ENCODE results near the gene TECRL.

TECRL gene

DNA sequence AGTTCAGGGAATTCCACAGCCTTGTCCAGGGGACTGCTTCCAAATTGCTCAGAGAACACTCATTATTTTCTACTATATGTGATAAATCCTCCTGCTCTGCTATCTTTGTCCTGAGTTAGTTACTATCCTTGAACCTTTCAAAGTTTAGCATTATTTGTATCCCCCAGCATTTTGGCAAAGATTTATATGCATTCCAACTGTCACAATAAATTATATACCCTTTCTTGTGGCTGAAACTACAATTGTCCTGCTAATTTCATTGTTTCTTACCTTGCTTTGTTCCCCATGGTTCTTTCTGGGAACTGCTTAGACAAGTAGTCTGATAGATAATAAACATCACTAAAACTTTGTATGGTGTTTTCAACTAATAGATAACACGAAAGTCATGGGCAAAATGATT lies 40.5 kb downstream of the TECRL start:
- in situ Hi-C loops (cut with HindIII; ENCODE audit: low pct_unique_long_range_greater_than_20kb, low sequenced_read_pairs) = no loop called here
- DNase-seq (ENCODE audit: low read depth in 1 of 2, low spot score in 1 of 2) = no peak
- no peak for TF ChIP-seq JUND (IDR thresholded peaks at IDR 0.05; ENCODE audit: low read depth)

DNA sequence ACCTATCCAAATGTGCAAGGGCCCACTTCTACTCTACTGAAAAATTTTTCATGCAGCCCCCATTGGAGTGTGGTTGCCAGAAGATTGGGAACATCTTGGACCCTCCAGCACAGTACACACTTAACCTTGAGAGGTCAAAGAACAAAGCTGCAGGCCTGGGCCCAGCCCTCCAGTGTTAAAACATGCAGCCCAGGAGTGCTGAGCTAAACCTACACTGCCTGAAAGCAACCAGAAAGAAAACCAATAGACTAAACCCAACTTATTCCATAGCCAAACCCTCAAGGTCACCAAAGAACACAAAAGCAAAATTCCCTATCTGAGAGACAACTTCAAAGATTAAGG lies 47.9 kb downstream of the TECRL start:
- DNase-seq (ENCODE audit: low read depth in 1 of 2, low spot score in 1 of 2) = no peak
- TF ChIP-seq JUND (IDR thresholded peaks at IDR 0.05; ENCODE audit: low read depth) = no peak
- in situ Hi-C loops (cut with HindIII; ENCODE audit: low pct_unique_long_range_greater_than_20kb, low sequenced_read_pairs) = no loop called here

DNA sequence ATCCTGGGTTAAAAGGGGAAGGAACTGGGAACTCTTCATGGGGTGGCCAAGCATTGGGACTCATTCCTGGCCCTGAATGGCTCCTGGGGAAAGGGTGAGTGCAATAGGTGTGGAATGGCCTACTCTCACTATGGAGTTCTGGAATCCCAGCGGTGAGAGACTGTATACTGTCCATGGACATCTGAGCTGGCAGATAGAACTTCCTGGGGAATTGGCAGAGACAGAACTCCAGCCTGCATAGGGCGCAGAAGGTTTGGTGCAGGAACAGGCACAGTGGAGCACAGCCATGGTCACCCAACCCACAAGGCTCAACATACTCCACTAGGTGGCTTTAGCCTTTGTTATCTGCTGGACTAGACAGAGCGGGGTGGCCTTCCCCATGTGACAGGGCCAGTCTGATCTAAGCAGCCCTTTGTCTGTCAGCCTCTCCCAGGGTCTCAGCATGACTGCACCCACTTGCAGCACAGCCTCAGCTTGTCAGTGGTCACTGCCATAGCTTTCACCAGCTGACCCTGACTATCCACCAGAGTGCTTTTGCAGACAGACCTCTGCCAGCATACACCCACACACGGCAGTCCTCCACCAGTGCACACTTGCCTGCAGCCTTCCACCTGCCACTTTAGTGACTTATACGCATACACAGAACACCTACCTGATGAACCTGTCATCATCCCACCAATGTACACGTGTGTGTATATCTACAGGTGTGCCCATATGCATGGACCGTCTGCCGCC lies 48.4 kb downstream of the TECRL start:
- TF ChIP-seq JUND (IDR thresholded peaks at IDR 0.05; ENCODE audit: low read depth) = no peak
- no peak for DNase-seq (ENCODE audit: low read depth in 1 of 2, low spot score in 1 of 2)
- in situ Hi-C loops (cut with HindIII; ENCODE audit: low pct_unique_long_range_greater_than_20kb, low sequenced_read_pairs) = no loop called here

DNA sequence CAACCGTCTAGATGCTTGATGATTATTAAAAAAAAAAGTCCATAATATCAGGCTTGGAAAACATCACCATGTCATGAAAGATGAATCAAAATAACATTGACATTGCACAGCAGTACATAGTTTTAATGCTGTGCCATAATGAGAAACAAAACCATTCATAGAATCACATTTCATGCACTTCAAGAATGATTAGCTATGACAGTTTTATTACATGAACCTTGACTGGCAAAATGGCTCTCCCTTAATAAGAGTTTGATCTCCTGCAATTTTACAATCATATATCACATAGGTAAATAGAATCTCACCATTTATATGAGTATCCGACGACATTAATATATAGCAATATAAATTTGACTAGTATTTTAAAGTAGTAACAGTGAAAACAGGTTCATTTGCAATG lies 49.8 kb downstream of the TECRL start:
- no peak for TF ChIP-seq JUND (IDR thresholded peaks at IDR 0.05; ENCODE audit: low read depth)
- in situ Hi-C loops (cut with HindIII; ENCODE audit: low pct_unique_long_range_greater_than_20kb, low sequenced_read_pairs) = no loop called here
- DNase-seq (ENCODE audit: low read depth in 1 of 2, low spot score in 1 of 2) = no peak

DNA sequence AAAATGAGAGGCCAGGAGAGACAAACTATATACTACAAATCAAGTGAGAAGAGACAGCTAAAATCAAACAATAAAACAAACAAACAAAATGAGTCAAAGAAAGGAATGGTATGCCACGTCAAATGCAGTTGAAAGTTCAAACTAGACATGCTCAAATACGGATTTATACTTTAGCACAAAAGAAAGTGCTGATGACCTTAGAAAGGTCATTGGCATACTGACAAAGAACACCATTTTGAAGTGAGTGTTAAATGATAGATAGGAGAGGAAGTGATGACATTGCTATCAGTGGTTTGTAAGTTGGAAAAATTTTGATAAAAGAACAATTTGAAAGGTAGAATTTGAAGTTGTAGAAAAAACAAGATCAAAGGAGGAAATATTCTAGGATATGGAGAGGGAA lies 55.3 kb downstream of the TECRL start:
- in situ Hi-C loops (cut with HindIII; ENCODE audit: low pct_unique_long_range_greater_than_20kb, low sequenced_read_pairs) = no loop called here
- DNase-seq (ENCODE audit: low read depth in 1 of 2, low spot score in 1 of 2) = no peak
- TF ChIP-seq JUND (IDR thresholded peaks at IDR 0.05; ENCODE audit: low read depth) = no peak

DNA sequence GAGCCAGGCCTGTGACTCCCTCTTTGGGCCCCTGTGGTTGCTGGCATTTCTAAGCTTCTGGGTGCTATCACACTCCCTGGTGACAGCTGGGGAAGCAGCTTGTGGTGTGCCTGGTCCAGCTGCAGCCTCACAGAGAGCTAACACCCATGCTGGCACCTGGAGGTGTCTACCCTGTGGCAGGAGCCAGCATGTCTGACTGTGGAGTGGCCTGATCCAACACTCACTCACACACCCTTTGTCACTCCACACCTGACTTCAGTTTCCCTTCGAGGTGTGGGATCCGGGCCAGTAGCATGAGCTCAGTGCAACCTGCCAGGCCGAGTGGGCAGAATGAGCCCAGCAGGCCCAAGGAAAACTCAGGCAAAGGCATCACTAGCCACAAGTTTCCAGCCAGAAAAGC lies 67.5 kb downstream of the TECRL start:
- DNase-seq (ENCODE audit: low read depth in 1 of 2, low spot score in 1 of 2) = no peak
- no peak for TF ChIP-seq JUND (IDR thresholded peaks at IDR 0.05; ENCODE audit: low read depth)
- in situ Hi-C loops (cut with HindIII; ENCODE audit: low pct_unique_long_range_greater_than_20kb, low sequenced_read_pairs) = no loop called here

DNA sequence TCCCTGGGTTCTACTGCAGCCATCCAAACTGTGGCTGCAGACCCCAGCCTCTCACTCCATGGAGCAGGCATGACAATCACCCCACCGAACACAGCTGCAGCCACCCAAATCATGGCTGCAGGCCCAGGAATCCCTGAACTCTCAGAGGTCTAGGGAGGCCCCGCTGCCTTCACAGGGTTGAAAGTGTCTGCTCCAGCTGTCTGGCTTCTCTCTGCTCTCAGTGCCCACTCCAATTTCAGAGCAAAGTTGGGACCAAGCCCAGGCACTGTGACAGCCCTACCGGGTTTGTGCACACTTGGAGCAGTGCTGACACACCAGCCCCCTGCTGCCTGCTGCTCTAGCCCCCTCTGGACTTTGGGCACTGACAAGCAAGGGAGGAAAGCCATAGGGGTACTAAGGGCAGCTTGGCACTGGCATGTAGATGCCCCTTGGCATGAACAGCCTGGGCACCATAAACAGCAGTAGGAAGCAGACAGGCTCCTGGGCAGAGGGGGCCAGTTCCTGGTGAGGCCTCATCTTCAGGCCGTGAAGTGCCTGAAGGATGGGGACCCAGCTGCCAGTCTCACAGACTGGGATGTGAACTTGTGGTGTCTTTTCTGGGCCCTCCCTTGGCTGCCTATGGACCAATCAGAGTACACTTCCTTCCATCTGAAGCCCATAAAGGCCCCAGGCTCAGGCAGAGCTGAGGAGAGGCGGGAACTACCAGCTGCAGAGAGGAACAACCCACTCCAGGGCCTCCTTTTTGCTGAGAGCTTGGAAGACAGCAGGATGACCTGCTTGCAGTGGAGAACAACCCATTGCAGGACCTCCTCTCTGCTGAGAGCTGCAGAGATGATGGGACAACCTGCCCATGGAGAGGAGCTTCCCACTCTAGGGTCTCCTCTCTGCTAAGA lies 68.8 kb downstream of the TECRL start:
- no peak for DNase-seq (ENCODE audit: low read depth in 1 of 2, low spot score in 1 of 2)
- no peak for TF ChIP-seq JUND (IDR thresholded peaks at IDR 0.05; ENCODE audit: low read depth)
- in situ Hi-C loops (cut with HindIII; ENCODE audit: low pct_unique_long_range_greater_than_20kb, low sequenced_read_pairs) = no loop called here

DNA sequence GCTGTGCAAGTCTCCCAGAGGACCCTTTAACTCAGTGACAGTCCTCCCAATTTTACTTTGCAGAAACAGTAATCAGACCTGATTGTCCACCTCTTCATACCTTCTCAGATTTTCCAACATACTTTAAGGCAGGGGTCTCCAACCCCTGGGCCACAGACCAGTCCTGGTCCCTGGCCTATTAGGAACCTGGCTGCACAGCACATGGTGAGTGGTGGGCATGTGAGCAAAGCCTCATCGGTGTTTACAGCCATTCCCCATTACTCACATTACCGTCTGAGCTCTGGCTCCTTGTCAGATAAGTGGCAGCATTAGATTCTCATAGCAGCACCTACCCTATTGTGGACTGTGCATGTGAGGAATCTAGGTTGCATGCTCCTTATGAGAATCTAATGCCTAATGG lies 74.3 kb downstream of the TECRL start:
- TF ChIP-seq JUND (IDR thresholded peaks at IDR 0.05; ENCODE audit: low read depth) = no peak
- DNase-seq (ENCODE audit: low read depth in 1 of 2, low spot score in 1 of 2) = no peak
- in situ Hi-C loops (cut with HindIII; ENCODE audit: low pct_unique_long_range_greater_than_20kb, low sequenced_read_pairs) = no loop called here

DNA sequence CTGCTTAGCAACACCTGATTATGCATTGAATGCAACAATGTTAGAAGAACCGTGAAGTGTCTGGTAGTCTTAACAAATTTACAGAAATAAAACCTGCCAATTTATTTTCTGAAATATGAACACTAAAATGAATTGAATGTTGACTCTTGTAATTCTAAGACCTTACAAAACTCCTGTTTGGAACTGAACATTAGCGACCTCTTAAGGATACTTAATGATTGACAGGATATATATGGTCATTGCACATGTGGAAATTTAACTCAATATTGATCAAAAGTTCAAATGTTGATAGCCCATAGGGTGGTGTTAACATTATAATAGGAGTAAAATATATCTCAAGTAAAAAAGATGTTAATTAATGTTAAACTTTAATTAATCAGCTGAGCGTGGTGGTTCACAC lies 79.1 kb downstream of the TECRL start:
- DNase-seq (ENCODE audit: low read depth in 1 of 2, low spot score in 1 of 2) = peak in 1 of 2 experiments; percentile 7
- in situ Hi-C loops (cut with HindIII; ENCODE audit: low pct_unique_long_range_greater_than_20kb, low sequenced_read_pairs) = no loop called here
- no peak for TF ChIP-seq JUND (IDR thresholded peaks at IDR 0.05; ENCODE audit: low read depth)

DNA sequence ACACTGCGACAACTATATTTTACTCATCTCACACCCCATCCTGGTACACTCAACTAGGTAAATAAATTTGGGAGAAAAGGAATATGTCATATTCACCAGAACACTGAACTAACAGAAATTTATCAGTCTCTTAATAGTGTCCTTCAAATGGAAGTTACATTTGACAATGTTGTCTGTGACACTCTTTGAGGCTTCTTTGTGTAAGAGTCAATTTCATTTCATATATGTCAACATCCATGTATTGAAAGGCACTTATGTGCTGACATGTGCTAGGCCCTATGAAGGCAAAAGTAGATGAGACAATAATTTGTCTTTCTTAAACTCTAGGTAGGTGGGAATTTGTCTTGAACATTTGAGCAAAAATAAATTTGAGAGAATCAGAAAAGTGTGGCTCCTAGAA lies 82.0 kb downstream of the TECRL start:
- in situ Hi-C loops (cut with HindIII; ENCODE audit: low pct_unique_long_range_greater_than_20kb, low sequenced_read_pairs) = no loop called here
- no peak for TF ChIP-seq JUND (IDR thresholded peaks at IDR 0.05; ENCODE audit: low read depth)
- no peak for DNase-seq (ENCODE audit: low read depth in 1 of 2, low spot score in 1 of 2)

DNA sequence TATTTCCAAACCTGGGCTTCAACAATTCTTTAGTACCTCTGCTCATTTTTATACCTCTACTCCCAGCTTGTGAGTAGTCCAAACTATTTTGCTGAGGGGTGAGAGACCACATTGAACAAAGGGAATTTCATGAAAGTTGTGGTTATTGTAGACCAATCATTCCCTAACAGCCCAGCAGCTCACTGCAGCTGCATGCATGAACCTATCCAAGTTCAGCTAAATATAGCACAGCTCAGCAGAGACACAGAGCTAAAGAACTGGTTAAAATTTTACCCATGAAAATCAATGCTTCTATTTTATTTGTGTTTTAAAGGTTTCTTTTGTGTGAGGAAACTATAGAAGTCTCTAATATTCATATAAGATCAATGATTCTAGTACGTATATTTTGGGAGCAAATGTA lies 82.7 kb downstream of the TECRL start:
- no peak for TF ChIP-seq JUND (IDR thresholded peaks at IDR 0.05; ENCODE audit: low read depth)
- in situ Hi-C loops (cut with HindIII; ENCODE audit: low pct_unique_long_range_greater_than_20kb, low sequenced_read_pairs) = no loop called here
- no peak for DNase-seq (ENCODE audit: low read depth in 1 of 2, low spot score in 1 of 2)

DNA sequence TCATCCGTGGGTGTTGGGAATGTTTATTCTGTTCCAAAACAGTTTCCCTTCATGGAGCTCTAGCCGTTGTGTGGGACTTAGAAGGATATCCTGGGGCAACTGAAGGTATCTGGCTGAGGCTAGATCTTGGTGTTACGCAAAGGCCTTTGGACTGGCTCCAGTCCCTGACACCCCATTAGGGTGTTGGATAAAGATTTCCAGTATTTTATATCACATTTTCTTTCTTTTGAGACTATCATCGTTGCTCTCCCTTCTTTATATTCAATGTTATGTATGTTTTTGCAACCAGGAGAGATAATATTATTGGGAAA lies 103.0 kb downstream of the TECRL start:
- in situ Hi-C loops (cut with HindIII; ENCODE audit: low pct_unique_long_range_greater_than_20kb, low sequenced_read_pairs) = no loop called here
- DNase-seq (ENCODE audit: low read depth in 1 of 2, low spot score in 1 of 2) = no peak
- TF ChIP-seq JUND (IDR thresholded peaks at IDR 0.05; ENCODE audit: low read depth) = no peak

DNA sequence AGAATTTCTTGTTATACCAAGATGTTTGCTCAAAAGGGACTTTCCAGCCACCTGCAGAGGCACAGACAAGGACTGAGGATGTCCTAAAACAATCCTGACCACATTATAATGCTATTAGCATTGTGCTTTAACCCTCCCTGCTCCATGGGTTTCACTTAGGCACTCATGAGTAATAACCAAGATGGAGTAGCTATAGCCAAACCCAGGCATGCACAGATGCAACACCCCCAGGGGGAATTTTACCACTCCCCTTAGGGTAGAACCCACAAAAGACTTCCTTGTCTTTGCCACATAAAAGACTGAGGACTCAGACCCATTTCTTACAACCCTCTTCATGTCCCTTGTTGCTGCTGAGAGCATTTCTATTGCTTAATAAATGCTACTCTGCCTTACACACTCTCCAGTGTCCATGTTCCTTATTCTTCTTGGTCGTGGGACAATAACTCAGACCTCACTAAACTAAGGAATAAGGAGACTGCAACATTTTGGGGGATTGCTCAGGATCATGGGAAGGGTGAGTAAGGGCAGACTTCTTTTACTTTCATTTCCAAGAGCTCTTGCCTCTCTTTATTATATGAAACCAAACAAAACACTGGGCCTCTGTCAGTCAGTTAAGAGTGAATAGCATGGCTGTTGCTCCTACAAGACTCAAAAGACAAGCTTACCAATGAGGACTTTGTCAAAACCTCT lies 103.5 kb downstream of the TECRL start:
- TF ChIP-seq JUND (IDR thresholded peaks at IDR 0.05; ENCODE audit: low read depth) = no peak
- peak in 1 of 2 experiments; percentile 7 for DNase-seq (ENCODE audit: low read depth in 1 of 2, low spot score in 1 of 2)
- in situ Hi-C loops (cut with HindIII; ENCODE audit: low pct_unique_long_range_greater_than_20kb, low sequenced_read_pairs) = no loop called here
